Measurements from ENCODE around the gene ZNF562.

Gene ZNF562

GRCh38 chr19:9641810-9642209 lies 33.1 kb downstream of the ZNF562 start:
- DNase-seq = no peak

GRCh38 chr19:9640956-9641355 lies 33.9 kb downstream of the ZNF562 start:
- DNase-seq = no peak

GRCh38 chr19:9636018-9636417 lies 38.9 kb downstream of the ZNF562 start:
- no peak for DNase-seq

GRCh38 chr19:9627856-9628255 lies 47.0 kb downstream of the ZNF562 start:
- DNase-seq = no peak

GRCh38 chr19:9622531-9622930 lies 52.4 kb downstream of the ZNF562 start:
- no peak for DNase-seq

GRCh38 chr19:9621156-9622037 lies 53.5 kb downstream of the ZNF562 start, which contains the start of gene ZNF561:
Gene ZNF561 (minus strand): TSS chr19:9621232. CDS start chr19:9619456, 1,776 bp downstream.
- DNase-seq = peak; percentile 89

GRCh38 chr19:9620842-9621155 lies 54.1 kb downstream of the ZNF562 start:
- no peak for DNase-seq

GRCh38 chr19:9615844-9616243 lies 59.1 kb downstream of the ZNF562 start:
- no peak for DNase-seq

- no peak for DNase-seq
Observed at GRCh38 chr19:9610484-9611113, 64.3 kb downstream of the ZNF562 start.

GRCh38 chr19:9608912-9609311 lies 66.0 kb downstream of the ZNF562 start:
- no peak for DNase-seq

- DNase-seq = peak; percentile 91
Observed at GRCh38 chr19:9597027-9597426, 77.9 kb downstream of the ZNF562 start.
